Astrocyte (in vitro differentiated cells and primary cell): Measurements from ENCODE around the gene ELP4.
"Not testable (repeated sequence)": the region's sequence is repeated elsewhere in the genome, so short reads cannot be mapped to it uniquely, and the experiment has no call there.

Experiments
- CTCF ChIP-seq: IDR thresholded peaks from 2 replicates; pipeline ENCODE4 v1.5.1; 2011; ENCODE audit warnings: low read depth, mild to moderate bottlenecking, inconsistent platforms, low read length, moderate library complexity; ENCODE audit not compliant: insufficient read depth
- EZH2 ChIP-seq: IDR thresholded peaks from 2 replicates; pipeline ENCODE4 v1.6.1; 2012; ENCODE audit warnings: mild to moderate bottlenecking, low read length, inconsistent platforms; ENCODE audit not compliant: insufficient read depth

- not testable (repeated sequence) for TF ChIP-seq CTCF, EZH2
Measured at GRCh38 chr11:31574133-31574532, 64.6 kb downstream of the ELP4 start.
